Gastroesophageal sphincter (tissue), 3 donors: ENCODE results near the gene GZF1.

ENCODE experiments used
- CTCF ChIP-seq, 4 experiments: fragments of 200-600 bp in 2 of 4; fragments of 450-650 bp in 2 of 4; sonication (generic) in 1 of 4; IDR thresholded peaks; one replicate each; pipeline ENCODE4 v1.5.1; 2017 to 2019; ENCODE audit warnings: antibody characterized with exemption in 4 of 4, mild to moderate bottlenecking in 2 of 4, moderate library complexity in 2 of 4
- POLR2AphosphoS5 ChIP-seq: sonication (generic); formaldehyde crosslinking; IDR thresholded peaks from one replicate; pipeline ENCODE4 v1.6.1; 2017; ENCODE audit warnings: antibody characterized with exemption

GRCh38 chr20:23339986-23340385, 22.0 kb upstream of the GZF1 start:
- TF ChIP-seq CTCF (IDR thresholded peaks at IDR 0.05) (no peak), POLR2AphosphoS5 (no peak)
